Activated gamma-delta T cell treated with Interleukin-2 at 50 U/mL for 16 hours (primary cell): ENCODE results near the gene FAM8A1.

Experiments used
- DNase-seq: peaks from one replicate; pipeline ENCODE4 v3.0.0-alpha.2; 2020

FAM8A1 gene

DNA sequence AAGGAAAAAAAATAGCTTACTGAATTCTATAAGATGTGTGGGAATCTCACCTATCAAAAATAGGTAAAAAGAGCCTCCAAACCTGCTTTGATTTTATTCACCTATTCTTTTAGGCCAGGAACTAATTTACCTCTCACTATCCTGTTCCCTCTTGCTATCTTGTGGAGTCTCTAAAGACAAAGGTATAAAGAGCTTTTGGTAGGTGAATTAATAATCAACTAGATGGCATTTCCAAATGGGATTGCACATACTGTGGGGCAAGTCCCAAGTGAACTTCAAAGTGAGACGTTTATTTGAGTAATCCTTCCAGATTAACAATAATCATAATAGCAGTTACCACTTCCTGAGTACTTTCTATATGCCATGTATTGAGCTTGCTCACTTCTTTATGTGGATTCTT, 2.8 kb downstream of the FAM8A1 start:
- no peak for DNase-seq

DNA sequence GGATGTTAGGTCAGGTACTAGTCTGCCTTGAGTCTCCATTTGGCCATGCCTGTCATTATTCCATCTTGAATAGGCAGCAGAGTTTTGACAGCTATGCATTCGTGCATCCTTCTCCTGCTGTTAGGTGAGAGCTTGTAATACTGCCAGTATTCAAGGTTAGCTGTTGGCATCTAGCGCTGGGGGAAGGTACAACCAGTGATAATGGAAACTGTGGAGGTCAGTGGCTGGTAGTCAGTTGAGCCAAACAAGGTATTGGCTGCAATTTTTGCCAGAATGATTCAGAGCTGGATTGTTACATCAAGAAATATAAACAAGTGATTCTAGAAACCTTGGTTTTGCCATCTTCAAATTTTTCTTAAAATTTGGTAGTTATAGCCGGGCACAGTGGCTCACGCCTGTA, 6.5 kb downstream of the FAM8A1 start:
- DNase-seq: no peak

DNA sequence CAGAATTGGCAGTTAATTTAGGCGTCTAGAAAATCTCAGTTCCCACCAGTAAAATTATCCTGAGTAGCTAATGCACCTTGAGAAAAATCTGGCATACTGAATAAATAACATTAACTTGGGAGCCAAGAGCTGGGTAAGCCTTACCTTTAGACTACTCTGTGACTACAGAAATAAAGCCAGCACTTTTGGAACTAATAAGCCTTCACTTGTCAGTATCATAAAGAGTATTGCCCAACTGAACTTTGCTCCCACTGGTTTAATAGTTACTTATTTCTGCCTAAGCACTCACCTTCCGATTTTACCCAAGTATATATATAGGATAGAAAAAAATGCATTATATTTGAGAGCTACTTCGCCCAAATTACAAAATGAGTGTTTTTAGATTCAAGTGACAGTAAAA, 10.7 kb downstream of the FAM8A1 start:
- no peak for DNase-seq

DNA sequence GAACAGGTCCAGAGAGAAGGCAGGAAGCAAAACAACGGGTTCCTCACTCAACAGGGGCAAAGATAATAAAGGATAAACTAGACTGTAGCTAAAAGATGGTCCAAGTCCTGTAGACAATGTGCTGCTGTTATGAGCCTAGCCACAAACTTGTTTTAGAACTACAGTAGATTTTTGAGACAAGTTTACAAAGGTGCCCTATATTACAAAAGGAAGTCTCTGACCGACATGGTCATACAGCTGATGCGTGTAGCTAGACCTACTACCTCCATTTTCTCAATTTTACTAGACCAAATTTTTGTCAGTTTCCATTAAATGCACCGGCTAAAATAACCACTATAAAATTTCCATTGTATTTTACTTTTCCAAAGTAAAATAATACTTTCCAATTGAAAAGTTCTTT, 11.9 kb downstream of the FAM8A1 start:
- DNase-seq: no peak

DNA sequence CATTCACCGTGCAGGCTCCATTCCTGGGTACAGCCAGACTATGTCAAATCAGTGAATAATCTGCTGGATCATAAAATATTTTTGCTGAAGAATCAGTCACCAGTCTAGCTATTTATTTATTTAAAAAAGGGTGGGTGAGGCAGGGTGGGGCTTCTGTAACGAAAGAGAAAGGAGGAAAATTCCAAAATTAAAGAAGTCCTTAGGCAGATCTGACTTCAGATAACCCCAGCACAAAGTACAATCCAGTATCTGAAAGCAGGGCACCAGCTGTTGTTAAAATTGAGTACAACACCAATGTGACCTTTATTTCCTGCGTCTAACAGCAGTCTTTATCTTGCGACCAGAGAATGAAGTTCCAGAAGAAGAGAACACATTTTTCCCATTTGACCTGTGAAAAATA, 15.7 kb downstream of the FAM8A1 start:
- no peak for DNase-seq

DNA sequence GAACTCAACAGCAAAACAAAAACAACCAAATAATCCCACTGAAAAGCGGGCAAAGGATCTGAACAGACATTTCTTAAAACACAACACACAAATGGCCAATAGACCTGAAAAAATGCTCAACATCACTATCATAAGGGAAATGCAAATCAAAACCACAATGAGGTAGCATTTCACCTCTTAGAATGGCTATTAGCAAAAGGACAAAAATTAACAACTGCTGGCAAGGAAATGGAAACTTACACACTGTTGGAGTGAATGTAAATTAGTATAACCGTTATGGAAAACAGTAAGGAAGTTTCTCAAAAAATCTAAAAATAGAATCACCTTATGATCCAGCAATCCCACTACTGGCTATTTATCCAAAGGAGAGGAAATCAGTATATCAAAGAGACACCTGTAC, 20.9 kb downstream of the FAM8A1 start:
- no peak for DNase-seq

DNA sequence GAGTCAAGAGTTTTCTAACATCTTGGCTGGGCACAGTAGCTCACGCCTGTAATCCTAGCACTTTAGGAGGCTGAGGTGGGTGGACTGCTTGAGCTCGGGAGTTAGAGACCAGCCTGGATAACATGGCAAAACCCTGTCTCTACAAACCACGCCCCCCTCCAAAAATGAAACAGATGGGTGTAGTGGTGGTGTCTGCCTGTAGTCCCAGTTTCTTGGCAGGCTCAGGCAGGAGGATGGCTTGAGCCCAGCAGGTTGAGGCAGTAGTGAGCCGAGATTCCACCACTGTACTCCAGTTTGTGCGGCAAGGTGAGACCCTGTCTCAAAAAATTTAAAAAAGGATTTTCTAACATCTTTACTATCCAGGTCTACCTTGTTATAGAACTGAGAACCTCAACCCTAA, 22.0 kb downstream of the FAM8A1 start:
- DNase-seq: no peak

DNA sequence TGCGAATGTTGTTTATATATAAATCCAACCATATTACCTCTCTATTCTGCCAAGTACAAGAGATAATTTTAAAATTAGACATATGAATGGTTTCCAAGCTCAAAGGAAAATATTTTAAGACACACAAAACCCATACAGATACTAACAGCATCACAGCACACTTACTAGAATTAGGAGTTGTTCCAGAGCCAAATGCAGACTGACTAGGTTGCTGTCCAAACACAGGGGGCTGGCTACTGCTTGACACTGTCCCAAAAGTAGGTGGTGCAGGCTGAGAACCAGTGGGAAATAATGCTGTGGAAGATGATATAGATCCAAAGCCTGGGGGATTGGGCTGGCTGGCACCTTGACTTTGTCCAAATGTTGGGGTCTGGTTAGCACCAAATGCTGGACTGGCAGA, 24.3 kb downstream of the FAM8A1 start:
- DNase-seq: no peak

DNA sequence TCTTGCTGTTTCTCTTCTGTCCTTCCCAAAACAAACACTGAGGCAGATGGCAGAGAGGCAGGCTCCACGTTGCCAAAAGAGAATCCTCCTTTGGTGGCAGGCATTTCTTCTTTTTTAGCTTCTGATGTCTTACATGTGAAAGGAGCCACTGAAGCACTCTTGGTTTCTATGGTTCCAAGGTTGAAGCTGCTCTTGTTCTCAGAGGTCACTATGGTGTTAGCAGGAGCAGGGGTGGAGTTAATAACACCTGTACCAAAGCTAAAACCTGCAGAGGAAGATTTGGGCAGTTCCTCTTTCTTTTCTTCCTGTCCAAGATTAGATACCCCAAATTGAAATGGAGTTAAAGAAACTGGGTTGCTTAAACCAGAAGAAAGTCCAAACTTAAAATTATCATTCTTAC, 28.8 kb downstream of the FAM8A1 start:
- no peak for DNase-seq

DNA sequence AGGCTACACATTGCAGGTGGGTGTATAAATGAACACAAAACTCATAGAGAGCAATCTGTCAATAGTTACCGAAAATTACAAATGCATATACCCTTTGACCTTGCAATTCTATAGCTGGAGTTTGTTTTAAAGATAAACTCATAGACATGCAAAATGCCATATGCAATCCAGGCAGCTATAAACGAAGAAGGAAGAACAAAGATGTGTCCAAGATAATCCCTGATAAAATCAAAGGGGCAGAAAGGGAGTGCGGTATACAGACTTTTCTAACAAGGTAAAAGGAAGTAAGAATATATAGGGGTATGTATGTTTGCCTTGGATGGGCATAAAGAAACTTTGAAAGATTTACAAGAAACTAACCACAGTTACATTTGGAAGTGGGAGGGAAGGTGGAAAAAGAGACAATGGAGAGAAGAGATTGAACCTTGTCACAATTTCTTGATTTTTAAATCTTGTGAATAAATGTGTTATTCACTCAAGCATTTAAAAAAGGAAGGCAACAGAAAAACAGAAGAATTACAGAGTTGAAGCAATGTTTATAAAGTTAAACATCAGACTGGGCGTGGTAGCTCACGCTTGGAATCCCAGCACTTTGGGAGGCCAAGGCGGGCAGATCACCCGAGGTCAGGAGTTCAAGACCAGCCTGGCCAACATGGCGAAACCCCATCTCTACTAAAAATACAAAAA, 29.9 kb downstream of the FAM8A1 start:
- DNase-seq: no peak

DNA sequence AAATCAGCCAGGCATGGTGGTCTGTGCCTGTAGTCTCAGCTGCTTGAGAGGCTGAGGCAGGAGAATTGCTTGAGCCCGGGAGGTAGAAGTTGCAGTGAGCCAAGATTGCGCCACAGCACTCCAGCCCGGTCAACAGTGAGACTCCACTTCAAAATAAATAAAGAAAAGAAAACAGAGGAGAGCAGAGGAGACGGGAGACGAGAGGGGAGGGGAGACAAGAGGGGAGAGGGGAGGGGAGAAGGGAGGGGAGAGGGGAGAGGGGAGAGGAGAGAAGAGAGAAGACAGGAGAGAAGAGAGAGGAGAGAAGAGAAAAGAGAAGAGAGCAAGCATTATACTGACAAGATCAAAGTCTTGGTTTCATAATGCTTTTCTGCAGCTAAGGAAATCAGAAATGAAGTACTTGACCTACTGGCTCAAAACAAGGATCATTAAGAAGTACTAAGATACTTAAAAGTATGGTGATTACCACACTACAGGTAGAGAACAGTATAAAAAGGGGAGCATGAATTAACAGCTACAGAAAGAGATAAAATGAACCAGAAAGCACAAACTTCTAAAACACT, 30.5 kb downstream of the FAM8A1 start:
- no peak for DNase-seq

DNA sequence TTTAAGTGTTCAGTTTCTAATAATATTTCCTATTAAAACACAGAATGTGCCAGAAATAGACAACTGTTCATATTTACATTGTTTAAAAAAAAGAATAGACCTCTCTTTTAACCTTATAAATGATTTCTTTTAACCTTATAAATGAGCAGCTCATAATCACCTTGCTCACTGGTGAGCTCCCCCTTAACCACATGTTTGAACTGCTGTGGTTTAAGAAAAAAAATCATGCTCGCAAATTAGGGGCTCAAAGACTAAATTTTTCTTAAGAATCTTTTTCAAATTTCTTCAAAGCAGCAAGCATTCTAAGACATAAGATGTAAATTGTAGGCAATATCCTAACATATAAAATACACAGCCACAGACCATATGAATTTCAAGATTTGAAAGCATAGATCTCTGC, 32.8 kb downstream of the FAM8A1 start:
- no peak for DNase-seq

DNA sequence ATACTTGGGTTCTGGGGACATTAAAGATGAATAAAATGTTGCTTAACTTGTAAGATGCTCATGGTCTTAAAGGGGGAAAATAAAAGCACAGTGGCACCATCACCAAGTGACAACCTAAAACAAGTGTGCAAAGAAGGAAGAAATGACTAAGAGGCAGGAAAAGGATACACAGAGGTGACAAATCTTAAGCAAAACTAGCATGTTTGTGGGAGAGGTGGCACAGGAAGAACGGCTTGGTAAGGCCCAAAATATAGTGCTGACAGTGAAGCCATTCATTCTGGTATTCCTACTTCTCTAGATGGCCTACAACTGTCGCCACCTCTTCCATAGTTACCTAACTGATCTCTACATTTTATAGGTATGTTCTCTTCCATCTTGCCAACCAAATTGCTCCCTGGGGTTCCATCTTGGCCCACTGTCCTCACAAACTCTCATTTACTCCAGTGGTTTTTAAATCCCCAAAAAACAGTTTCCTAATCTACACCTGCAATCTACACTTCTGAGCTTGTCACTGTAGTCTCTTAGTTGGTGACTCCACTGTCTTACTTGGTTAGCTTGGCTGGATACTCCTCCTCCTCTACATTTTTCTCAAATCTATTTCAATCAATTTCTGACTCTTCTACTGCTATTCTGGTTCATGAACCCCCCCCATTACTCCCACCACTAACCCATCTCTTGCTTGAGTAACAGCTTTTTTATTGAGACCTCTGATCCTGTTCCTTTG, 33.5 kb downstream of the FAM8A1 start:
- peak; percentile 24 for DNase-seq

DNA sequence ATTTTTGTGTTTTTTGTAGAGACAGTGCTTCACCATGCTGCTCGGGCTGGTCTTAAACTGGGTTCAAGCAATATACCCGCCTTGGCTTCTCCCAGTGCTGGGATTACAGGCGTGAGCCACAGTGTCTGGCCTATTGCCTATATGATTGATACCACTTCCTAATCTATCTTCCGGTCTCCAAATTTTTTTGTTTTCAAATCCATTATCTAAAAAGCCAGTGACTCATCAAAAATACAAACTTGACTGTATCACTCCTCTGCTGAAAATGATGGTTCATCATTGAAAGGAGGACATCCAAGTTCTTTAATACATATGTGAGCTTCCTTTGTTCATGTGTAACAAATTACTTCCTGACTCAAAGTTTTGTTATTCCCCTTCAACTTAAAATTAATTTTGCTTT, 35.5 kb downstream of the FAM8A1 start:
- no peak for DNase-seq

DNA sequence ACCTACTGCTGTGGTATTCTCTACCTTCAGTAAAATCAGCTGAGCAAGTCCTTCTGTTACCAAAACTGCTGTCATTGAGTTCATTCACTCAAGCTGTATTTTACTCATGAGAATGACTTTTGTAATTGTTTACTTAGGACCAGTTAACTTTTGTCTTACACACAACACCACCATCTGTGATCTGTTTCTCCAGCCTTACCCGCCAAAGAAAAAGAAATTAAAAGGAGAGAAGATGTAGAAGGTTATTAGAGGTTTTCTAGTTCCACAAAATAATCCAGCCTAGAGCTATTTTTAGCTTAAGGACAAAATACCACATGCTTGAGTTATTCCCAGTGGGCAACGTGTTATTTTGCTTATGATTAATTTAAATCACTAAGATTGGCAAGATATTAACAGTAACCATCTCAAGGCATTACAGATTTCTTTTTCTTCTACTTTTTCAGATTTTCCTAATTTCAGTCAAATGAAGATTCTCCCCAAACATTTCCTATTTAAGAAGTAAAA, 38.2 kb downstream of the FAM8A1 start:
- no peak for DNase-seq

DNA sequence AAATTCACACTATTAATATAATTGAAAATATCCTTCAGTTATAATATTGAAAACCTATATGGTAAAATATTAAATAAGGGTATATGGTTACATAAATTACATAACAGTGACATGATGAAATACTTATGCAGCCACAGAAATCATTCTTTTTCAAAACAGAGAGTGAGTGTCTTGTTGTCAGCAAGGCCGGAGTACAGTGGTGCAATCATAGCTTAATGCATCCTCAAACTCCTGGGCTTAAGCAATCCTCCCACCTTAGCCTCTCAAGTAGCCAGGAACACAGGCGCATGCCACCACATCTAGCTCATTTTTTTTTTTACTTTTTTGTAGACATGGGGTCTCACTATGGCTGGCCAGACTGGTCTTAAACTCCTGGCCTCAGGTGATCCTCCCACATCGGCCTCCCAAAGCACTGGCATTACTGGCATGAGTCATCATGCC, 40.4 kb downstream of the FAM8A1 start:
- no peak for DNase-seq

DNA sequence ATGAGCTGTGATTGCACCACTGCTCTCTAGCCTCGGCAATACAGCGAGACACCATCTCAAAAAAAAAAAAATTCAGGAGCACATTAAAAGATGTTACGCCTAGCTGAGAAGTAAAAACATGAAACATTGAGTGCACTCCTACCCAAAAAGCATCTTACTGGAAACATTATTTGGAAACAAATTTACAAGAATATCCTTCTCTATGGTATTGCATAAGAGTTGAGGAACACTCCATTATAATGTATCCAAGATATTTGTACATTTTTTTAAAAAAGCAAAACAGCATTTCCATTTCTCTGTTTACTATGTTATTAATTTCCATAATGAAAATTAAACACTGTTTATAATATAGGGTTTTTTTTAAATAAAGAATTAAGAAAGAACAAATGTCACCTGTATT, 48.6 kb downstream of the FAM8A1 start:
- no peak for DNase-seq

DNA sequence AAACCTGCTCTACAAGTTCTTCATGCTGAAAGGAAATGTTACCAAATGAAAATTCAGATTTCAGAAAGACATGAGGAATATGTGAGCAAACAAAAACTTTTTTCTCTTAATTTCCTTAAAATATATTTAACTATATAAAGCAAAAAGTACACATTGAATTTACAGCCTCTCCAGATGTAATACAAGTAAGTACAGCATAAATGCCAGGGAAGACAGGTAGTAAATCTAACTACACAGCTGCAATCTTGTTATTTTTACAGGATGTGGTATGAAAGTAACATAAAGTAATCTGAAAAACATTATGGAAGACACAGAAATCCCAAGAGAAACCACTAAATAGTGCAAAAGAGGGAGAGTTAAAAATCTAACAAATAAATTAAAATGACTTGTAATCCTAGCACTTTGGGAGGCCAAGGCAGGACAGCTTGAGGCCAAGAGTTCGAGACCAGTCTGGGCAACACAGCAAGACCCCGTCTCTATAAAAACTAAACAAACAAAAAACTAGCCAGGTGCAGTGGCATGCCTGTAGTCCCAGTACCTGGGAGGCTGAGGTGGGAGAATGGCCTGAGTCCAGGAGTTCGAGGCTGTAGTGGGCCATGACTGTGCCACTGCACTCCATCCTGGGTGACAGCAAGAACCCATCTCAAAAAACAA, 50.7 kb downstream of the FAM8A1 start:
- DNase-seq: no peak

DNA sequence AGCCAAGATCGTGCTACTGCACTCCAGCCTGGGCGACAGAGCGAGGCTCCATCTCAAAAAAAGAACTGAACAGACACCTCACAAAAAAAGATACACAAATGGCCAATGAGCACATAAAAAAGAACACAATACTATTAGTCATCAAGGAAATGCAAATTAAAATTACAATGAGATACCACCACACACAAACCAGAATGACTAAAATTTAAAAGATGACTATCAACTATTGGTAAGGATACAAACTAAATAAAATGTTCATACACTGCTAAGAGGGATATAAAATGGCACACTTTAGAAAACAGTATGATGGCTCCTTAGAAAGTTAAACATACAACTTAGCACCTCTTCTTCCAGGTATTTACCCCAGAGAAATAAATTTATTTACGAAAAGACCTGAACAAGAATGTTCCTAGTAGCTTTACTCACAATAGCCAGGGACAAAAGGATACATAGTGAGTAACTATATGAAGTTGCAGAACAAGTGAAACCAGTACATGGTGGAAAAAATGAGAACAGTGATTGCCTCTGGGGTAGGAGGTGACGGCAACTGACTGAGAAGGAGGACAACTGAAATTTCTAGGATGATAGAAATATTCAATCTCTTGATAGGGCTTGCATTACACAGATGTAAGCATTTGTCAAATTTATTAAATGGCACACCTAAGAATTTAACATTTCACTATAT, 53.2 kb downstream of the FAM8A1 start:
- no peak for DNase-seq

DNA sequence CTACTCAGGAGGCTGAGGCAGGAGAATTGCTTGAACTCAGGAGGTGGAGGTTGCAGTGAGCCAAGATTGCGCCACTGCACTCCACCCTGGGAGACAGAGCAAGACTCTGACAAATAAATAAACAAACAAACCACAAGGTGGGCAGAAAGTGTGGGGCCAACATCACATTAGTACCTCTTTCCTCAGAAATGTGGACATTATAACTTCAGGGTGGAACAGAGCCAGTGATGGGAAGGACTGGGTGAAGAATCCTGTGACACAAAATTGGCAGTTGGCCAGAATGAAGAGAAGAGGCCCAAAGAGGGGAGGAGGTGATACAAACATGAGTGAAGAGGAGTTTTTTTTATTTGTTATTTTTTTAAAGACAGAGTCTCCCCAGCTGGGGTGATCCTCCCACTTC, 56.0 kb downstream of the FAM8A1 start:
- no peak for DNase-seq

DNA sequence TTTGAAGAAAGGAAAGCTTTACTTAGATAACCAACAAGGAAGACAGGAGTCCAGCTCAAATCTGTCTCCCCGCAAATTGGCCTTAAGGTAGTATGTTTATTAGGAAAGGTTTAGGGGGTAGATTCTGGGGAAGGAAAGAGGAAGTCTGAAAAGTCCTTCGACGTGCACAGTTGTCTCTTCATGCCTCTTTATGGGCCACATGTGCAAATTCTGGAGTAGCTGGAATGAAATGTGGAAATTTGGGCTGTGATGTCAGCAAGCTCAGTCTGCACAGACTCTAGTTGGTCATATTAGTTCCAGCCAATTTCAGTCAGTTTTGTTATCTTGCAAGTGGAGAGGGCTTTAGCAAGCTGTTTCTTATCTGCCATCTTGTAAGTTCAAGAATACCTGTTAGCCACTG, 56.5 kb downstream of the FAM8A1 start:
- no peak for DNase-seq
